OCI-LY1 (cell line): Measurements from ENCODE around the gene XYLT1.

ENCODE experiments used
- H2AFZ ChIP-seq: fragments of 200-600 bp; sonication (generic), shearing (Covaris generic); 2 replicates; pipeline ENCODE4 v1.6.0; 2014; ENCODE audit warnings: antibody characterized with exemption, mild to moderate bottlenecking, low read length
- H3F3A ChIP-seq: fragments of 200-600 bp; sonication (generic), shearing (Covaris generic); 2 replicates; pipeline ENCODE4 v1.6.0; 2014; ENCODE audit warnings: mild to moderate bottlenecking, antibody characterized with exemption, low read length, moderate library complexity; ENCODE audit not compliant: insufficient read depth
- H3K27ac ChIP-seq: fragments of 200-600 bp; sonication (generic); 2 replicates; pipeline ENCODE4 v1.5.1; 2014; ENCODE audit warnings: low read length, mixed run types, mild to moderate bottlenecking, low read depth; ENCODE audit not compliant: poor library complexity, severe bottlenecking
- H3K27me3 ChIP-seq: fragments of 200-600 bp; sonication (generic); 2 replicates; pipeline ENCODE4 v1.6.0; 2014; ENCODE audit warnings: antibody characterized with exemption, mild to moderate bottlenecking, low read length, moderate library complexity; ENCODE audit not compliant: insufficient read depth
- H3K36me3 ChIP-seq: fragments of 200-600 bp; sonication (generic); 2 replicates; pipeline ENCODE4 v1.6.1; 2014; ENCODE audit warnings: mild to moderate bottlenecking, antibody characterized with exemption, low read length, moderate library complexity, mixed read lengths; ENCODE audit not compliant: insufficient read depth
- H3K4me1 ChIP-seq: fragments of 200-600 bp; sonication (generic); 2 replicates; pipeline ENCODE4 v1.5.1; 2014; ENCODE audit warnings: mild to moderate bottlenecking, low read length, moderate library complexity; ENCODE audit not compliant: insufficient read depth, severe bottlenecking
- H3K4me2 ChIP-seq: fragments of 200-600 bp; sonication (generic), shearing (Covaris generic); 2 replicates; pipeline ENCODE4 v1.6.1; 2014; ENCODE audit warnings: low read length
- H3K4me3 ChIP-seq: fragments of 200-600 bp; sonication (generic); 2 replicates; pipeline ENCODE4 v1.5.1; 2014; ENCODE audit warnings: low read length, low read depth, mild to moderate bottlenecking, mixed read lengths; ENCODE audit not compliant: poor library complexity, severe bottlenecking
- H3K79me2 ChIP-seq: fragments of 200-600 bp; shearing (Covaris generic); 2 replicates; pipeline ENCODE4 v1.6.1; 2016; ENCODE audit warnings: mixed run types, low read length, mixed read lengths; ENCODE audit not compliant: insufficient read depth
- H3K9ac ChIP-seq: fragments of 200-600 bp; sonication (generic), shearing (Covaris generic); 2 replicates; pipeline ENCODE4 v1.6.1; 2014; ENCODE audit warnings: mild to moderate bottlenecking, low read length, mixed read lengths
- H3K9me2 ChIP-seq: fragments of 200-600 bp; sonication (generic), shearing (Covaris generic); 2 replicates; pipeline ENCODE4 v1.6.1; 2014; ENCODE audit warnings: low read depth, mild to moderate bottlenecking, low read length, mixed read lengths
- H3K9me3 ChIP-seq: fragments of 200-600 bp; shearing (Covaris generic); 2 replicates; pipeline ENCODE4 v1.6.1; 2014; ENCODE audit warnings: low read length, mixed read lengths
- H4K20me1 ChIP-seq: fragments of 200-600 bp; sonication (generic), shearing (Covaris generic); 2 replicates; pipeline ENCODE4 v1.6.0; 2016; ENCODE audit warnings: mild to moderate bottlenecking, low read length; ENCODE audit not compliant: insufficient read depth
- CTCF ChIP-seq: fragments of 200-600 bp; sonication (generic), shearing (Covaris generic); IDR thresholded peaks from 2 replicates; pipeline ENCODE4 v1.5.1; 2017; ENCODE audit warnings: mild to moderate bottlenecking, antibody characterized with exemption, low read length, moderate library complexity, mixed read lengths
- EZH2 ChIP-seq: fragments of 200-600 bp; sonication (generic), shearing (Covaris generic); IDR thresholded peaks from 2 replicates; pipeline ENCODE4 v1.8.0; 2017; ENCODE audit warnings: borderline replicate concordance, mixed run types, mild to moderate bottlenecking, antibody characterized with exemption, low read length, moderate library complexity, mixed read lengths

Gene XYLT1

GRCh38 chr16:17403156-17403809 is 67.5 kb downstream of the XYLT1 start:
- no peak overlapping the region for H3K4me3 ChIP-seq
- no peaks in the 10 kb centered on the region for H3F3A ChIP-seq
- H3K79me2 ChIP-seq: peaks cover 5% of the 10 kb centered on the region; the same call in 1 of the 2 replicates
- H3K9me3 ChIP-seq: 0 out of 2 replicates have a peak, but pooled peaks cover 3% of the 10 kb centered on the region
- H3K36me3 ChIP-seq: peaks cover 35% of the 10 kb centered on the region
- no peaks in the 10 kb centered on the region for H4K20me1 ChIP-seq
- no peaks in the 10 kb centered on the region for H3K9me2 ChIP-seq
- H3K4me1 ChIP-seq: peaks cover 12% of the 10 kb centered on the region
- H3K9ac ChIP-seq: no peak overlapping the region
- H3K27me3 ChIP-seq: no peaks in the 10 kb centered on the region
- H3K4me2 ChIP-seq: no peak overlapping the region
- no peak overlapping the region for H2AFZ ChIP-seq
- H3K27ac ChIP-seq: no peak overlapping the region
- TF ChIP-seq CTCF: no peak
- TF ChIP-seq EZH2: no peak

DNA sequence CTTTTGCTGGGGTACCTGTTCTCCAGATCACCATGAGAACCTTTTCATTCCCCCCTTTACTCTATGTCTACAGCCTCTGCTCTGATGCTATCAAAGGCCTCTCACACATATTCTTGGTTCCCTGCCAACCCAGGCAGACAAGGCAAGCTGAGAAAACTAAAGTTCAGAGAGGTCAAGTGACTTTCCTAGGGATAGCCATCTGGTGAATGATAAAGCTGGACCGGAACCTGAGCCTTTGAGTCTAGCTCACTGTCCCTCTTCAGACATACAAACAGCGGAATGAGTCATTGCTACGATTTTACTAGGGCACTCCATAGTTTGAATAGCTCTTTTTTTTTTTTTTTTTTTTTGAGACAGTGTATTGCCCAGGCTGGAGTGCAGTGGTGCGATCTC is 73.3 kb downstream of the XYLT1 start:
- Histone ChIP-seq H3K4me2 (peak overlapping the region; percentile 39; the same call in 1 of the 2 replicates), H3K27ac (peak overlapping the region; percentile 80), H3K36me3 (peaks cover 8% of the 10 kb centered on the region; the same call in 1 of the 2 replicates), H3K27me3 (no peaks in the 10 kb centered on the region), H3K79me2 (no peaks in the 10 kb centered on the region), H4K20me1 (no peaks in the 10 kb centered on the region), H3K4me3 (peak overlapping the region; percentile 5), H3K9me2 (no peaks in the 10 kb centered on the region), H2AFZ (no peak overlapping the region), H3F3A (no peaks in the 10 kb centered on the region), H3K9ac (no peak overlapping the region; the same call in 1 of the 2 replicates), H3K4me1 (peaks cover 55% of the 10 kb centered on the region), H3K9me3 (no peaks in the 10 kb centered on the region)
- TF ChIP-seq CTCF: no peak
- no peak for TF ChIP-seq EZH2

DNA sequence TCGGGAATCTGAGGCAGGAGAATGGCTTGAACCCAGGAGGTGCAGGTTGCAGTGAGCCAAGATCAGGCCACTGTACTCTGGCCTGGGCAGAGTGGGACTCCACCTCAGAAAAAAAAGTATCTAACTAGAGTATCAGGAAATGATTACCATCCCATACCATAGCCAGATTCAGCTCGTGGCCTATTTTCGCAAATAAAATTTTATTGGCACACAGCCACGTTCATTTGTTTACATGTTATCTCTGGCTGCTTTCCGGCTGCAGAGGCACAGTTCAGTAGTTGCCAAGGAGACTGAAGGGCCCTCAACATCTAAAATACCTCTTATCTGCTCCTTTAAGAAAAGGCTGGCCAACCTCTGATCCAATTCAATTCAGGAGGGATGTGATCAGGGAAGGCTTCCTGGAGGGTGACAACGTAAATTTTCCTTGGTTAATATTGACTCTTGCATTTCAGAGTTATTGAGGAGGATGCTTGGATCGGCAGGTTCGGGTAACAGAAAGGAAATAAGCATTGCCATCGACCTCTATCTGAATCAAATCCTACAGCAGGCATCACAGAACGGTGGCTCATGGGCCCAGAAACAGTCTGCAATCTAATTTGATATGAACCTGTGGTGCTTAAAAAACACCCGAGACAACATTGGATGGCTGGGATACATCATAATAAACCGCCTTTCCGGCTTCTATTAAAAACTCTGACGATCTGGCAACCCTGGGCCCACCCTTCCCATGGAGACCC is 73.8 kb downstream of the XYLT1 start:
- H2AFZ ChIP-seq: no peak overlapping the region

More for the DNA sequence above, 73.8 kb downstream of the XYLT1 start:
- Histone ChIP-seq H3K9me3 (no peaks in the 10 kb centered on the region), H3K79me2 (no peaks in the 10 kb centered on the region), H3K4me1 (peaks cover 60% of the 10 kb centered on the region), H3K4me2 (peak overlapping the region; percentile 39; the same call in 1 of the 2 replicates), H3K4me3 (peak overlapping the region; percentile 5), H3K27ac (peak overlapping the region; percentile 80), H4K20me1 (no peaks in the 10 kb centered on the region), H3K9me2 (no peaks in the 10 kb centered on the region), H3K9ac (no peak overlapping the region; the same call in 1 of the 2 replicates), H3F3A (no peaks in the 10 kb centered on the region), H3K36me3 (peaks cover 9% of the 10 kb centered on the region; the same call in 1 of the 2 replicates), H3K27me3 (no peaks in the 10 kb centered on the region)
- no peak for TF ChIP-seq EZH2
- TF ChIP-seq CTCF: no peak
